ENCODE results near the gene GSAP.

DNA sequence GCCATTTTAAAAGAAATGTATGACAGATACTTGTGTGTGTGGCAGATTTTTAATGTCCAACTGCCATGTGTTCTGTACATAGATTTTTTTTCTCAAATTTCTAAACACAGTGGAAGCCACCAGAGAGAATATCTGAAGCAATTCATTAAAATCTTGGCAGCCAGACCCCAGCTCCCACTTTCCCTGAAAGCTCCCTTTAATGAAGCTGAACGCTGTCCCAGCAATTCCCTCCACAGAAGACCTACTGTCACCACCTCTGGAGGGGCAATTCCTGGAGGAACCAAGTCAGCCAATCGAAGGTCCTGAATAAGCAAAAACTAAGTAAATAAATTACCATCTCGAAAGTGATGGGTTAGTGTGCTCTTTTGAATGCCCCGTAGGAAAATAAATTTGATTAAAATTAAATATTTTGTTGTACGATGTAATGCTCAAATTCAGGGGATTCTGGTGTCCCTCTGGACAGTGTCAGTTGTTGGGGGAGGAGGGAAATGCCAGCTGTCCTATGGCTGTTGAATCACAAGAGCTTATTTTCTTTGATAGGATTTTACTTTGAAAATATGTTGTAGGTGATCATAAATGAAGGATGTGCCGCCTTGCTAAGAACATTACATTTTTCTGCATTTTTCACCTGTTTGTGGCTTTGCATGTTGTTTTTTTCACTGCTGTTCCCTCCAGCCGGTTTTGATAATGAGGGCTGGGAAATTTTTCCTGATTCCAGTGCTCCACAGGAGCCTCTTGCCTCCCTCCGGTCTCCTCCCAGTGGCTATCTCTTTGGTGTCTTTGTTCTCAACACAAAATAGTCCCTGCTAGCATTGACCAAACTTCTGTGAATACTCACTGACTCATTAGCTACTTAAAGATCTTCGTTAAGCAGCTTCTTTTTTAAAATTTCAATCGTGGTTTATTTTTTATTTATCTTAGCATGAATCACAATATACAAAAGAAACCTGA, 9.2 kb upstream of the GSAP start:
- TF ChIP-seq, protein P1, sequence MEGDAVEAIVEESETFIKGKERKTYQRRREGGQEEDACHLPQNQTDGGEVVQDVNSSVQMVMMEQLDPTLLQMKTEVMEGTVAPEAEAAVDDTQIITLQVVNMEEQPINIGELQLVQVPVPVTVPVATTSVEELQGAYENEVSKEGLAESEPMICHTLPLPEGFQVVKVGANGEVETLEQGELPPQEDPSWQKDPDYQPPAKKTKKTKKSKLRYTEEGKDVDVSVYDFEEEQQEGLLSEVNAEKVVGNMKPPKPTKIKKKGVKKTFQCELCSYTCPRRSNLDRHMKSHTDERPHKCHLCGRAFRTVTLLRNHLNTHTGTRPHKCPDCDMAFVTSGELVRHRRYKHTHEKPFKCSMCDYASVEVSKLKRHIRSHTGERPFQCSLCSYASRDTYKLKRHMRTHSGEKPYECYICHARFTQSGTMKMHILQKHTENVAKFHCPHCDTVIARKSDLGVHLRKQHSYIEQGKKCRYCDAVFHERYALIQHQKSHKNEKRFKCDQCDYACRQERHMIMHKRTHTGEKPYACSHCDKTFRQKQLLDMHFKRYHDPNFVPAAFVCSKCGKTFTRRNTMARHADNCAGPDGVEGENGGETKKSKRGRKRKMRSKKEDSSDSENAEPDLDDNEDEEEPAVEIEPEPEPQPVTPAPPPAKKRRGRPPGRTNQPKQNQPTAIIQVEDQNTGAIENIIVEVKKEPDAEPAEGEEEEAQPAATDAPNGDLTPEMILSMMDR (IDR thresholded peaks at IDR 0.05): no peak
- no peak for TF ChIP-seq POLR2A (IDR thresholded peaks at IDR 0.05)

Measured in breast epithelium (tissue), 3 donors.